ENCODE data around the gene FARS2.

DNA sequence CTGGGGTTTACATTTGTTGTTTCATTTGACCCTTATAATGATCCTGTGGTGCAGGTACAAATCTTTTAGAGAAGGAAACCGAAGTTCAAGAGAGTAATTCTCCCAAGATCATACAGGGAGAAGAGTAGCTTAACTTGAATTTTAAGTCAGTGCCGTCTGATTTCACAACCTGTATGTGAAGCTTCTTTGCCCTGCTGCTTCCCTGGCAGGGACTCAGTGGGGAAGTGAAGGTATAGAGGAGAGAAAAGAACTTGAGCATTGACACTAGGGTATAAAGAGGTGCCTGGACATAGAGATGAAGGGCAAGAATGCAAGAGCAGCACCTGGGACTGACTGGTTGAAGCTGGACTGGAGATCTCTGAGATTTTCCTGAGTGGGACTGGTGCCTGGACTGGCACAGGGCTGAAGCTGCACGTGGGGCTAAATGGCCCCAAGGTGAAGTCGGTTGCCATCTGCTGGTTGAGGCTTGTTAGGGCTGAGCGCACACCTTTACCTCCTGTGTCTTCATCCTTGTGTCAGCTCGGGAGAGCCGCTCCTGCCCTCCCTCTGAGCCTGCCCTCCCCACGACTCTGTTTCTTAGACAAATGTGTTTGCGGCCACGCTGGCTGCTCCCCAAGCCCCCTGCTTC, 41.8 kb downstream of the FARS2 start:
- TF ChIP-seq, protein P1, sequence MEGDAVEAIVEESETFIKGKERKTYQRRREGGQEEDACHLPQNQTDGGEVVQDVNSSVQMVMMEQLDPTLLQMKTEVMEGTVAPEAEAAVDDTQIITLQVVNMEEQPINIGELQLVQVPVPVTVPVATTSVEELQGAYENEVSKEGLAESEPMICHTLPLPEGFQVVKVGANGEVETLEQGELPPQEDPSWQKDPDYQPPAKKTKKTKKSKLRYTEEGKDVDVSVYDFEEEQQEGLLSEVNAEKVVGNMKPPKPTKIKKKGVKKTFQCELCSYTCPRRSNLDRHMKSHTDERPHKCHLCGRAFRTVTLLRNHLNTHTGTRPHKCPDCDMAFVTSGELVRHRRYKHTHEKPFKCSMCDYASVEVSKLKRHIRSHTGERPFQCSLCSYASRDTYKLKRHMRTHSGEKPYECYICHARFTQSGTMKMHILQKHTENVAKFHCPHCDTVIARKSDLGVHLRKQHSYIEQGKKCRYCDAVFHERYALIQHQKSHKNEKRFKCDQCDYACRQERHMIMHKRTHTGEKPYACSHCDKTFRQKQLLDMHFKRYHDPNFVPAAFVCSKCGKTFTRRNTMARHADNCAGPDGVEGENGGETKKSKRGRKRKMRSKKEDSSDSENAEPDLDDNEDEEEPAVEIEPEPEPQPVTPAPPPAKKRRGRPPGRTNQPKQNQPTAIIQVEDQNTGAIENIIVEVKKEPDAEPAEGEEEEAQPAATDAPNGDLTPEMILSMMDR (IDR thresholded peaks at IDR 0.05): peak in 2 of 3 experiments; percentile 16 to 21
- TF ChIP-seq POLR2AphosphoS5 (IDR thresholded peaks at IDR 0.05; ENCODE audit: insufficient read depth in 1 of 2, low read depth in 1 of 2): no peak

Measured in vagina (tissue), 2 donors.